B cell (primary cell): ENCODE data around the gene CD55. TPM values are rescaled to one million over a fixed set of nuclear protein-coding genes. Genes with fewer than 3 reads are reported as not detected.

Experiments used
- ATAC-seq: fragments of 200-7000 bp; cut with Tn5 transposase; one replicate; pipeline ENCODE4 v1.10.0; 2021; ENCODE audit warnings: low read depth, mild to moderate bottlenecking, moderate number of reproducible peaks, moderate library complexity
- CTCF ChIA-PET: fragments of 350-600 bp; sonication (Branson Sonifier 250); formaldehyde crosslinking; loops from one replicate; lab custom pipeline; 2021; ENCODE audit warnings: antibody characterized with exemption, inconsistent platforms; lab: Charles Lee
- POLR2A ChIA-PET: fragments of 350-600 bp; sonication (Branson Sonifier 250); formaldehyde crosslinking; loops from one replicate; lab custom pipeline; 2021; ENCODE audit warnings: antibody characterized with exemption; lab: Charles Lee
- DNase-seq: peaks from one replicate; pipeline ENCODE4 v3.0.0; 2013
- H2AFZ ChIP-seq: 2 replicates; pipeline ENCODE4 v1.6.1; 2012; ENCODE audit warnings: mild to moderate bottlenecking, low read depth, low read length; ENCODE audit not compliant: insufficient read depth, poor library complexity, severe bottlenecking
- H3K27ac ChIP-seq, 2 donors: 1 replicate in 1 of 2; 2 replicates in 1 of 2; pipeline ENCODE4 v1.5.1; 2012 to 2013; ENCODE audit warnings: low read length in 2 of 2, mild to moderate bottlenecking in 2 of 2, moderate library complexity in 1 of 2
- H3K27me3 ChIP-seq, 4 experiments: fragments of 200-600 bp in 1 of 4; sonication (generic) in 1 of 4; replicated peaks in 1 of 4; 1 replicate in 2 of 4; 2 replicates in 2 of 4; pipeline versions ENCODE4 v1.6.1 to v1.7.0; 2013 to 2016; ENCODE audit warnings: low read length in 3 of 4, mild to moderate bottlenecking in 2 of 4, mixed read lengths in 1 of 4, moderate library complexity in 1 of 4; ENCODE audit not compliant: insufficient read depth in 4 of 4, control insufficient read depth in 3 of 4; ENCODE audit errors: control extremely low read depth in 1 of 4
- H3K36me3 ChIP-seq, 2 experiments: replicated peaks in 1 of 2; 1 replicate in 1 of 2; 2 replicates in 1 of 2; pipeline versions ENCODE4 v1.6.1 to v1.7.1; 2013; ENCODE audit warnings: low read length in 1 of 2; ENCODE audit not compliant: insufficient read depth in 2 of 2, control insufficient read depth in 1 of 2; ENCODE audit errors: control extremely low read depth in 1 of 2, extremely low read depth in 1 of 2
- H3K4me1 ChIP-seq, 2 donors: fragments of 200-600 bp in 1 of 2; sonication (generic) in 1 of 2; 1 replicate in 1 of 2; 2 replicates in 1 of 2; pipeline versions ENCODE4 v1.5.1 to v1.6.1; 2013 to 2017; ENCODE audit warnings: low read length in 2 of 2; ENCODE audit not compliant: control insufficient read depth in 2 of 2, insufficient read depth in 2 of 2
- H3K4me2 ChIP-seq: replicated peaks from 2 replicates; pipeline ENCODE3; 2012; ENCODE audit warnings: mild to moderate bottlenecking, low read depth, low read length; ENCODE audit not compliant: poor library complexity, severe bottlenecking
- H3K4me3 ChIP-seq, 5 experiments: fragments of 200-600 bp in 1 of 5; sonication (generic) in 1 of 5; 1 replicate in 3 of 5; 2 replicates in 2 of 5; pipeline versions ENCODE4 v1.5.1 to v1.7.0; 2011 to 2016; ENCODE audit warnings: low read length in 4 of 5, mild to moderate bottlenecking in 4 of 5, low read depth in 2 of 5, control low read depth in 1 of 5, moderate library complexity in 1 of 5; ENCODE audit not compliant: insufficient read depth in 1 of 5; ENCODE audit errors: control extremely low read depth in 1 of 5, extremely low read depth in 1 of 5
- H3K79me2 ChIP-seq: fragments of 200-600 bp; sonication (generic); one replicate; pipeline ENCODE4 v1.6.0; 2016; ENCODE audit warnings: low read length; ENCODE audit not compliant: control insufficient read depth, insufficient read depth
- H3K9ac ChIP-seq: fragments of 200-600 bp; sonication (generic); 2 replicates; pipeline ENCODE4 v1.6.1; 2017; ENCODE audit warnings: mild to moderate bottlenecking, low read length, moderate library complexity
- H3K9me3 ChIP-seq, 3 donors: one replicate each; pipeline versions ENCODE4 v1.6.1 to v1.7.1; 2013; ENCODE audit warnings: low read length in 2 of 3; ENCODE audit not compliant: control insufficient read depth in 2 of 3, insufficient read depth in 1 of 3; ENCODE audit errors: control extremely low read depth in 1 of 3
- H4K20me1 ChIP-seq: 2 replicates; pipeline ENCODE4 v1.6.0; 2012; ENCODE audit warnings: mild to moderate bottlenecking, low read length; ENCODE audit not compliant: insufficient read depth, control insufficient read depth, poor library complexity, severe bottlenecking
- H3K27ac Mint-ChIP-seq: one replicate; pipeline ENCODE4 v1.8.0; 2021; ENCODE audit warnings: mixed read lengths
- H3K27me3 Mint-ChIP-seq: one replicate; pipeline ENCODE4 v1.8.0; 2021; ENCODE audit warnings: mixed read lengths
- H3K4me1 Mint-ChIP-seq: one replicate; pipeline ENCODE4 v1.8.0; 2021; ENCODE audit warnings: mixed read lengths
- H3K4me3 Mint-ChIP-seq: one replicate; pipeline ENCODE4 v1.8.0; 2021; ENCODE audit warnings: mixed read lengths
- H3K9me3 Mint-ChIP-seq: one replicate; pipeline ENCODE4 v1.8.0; 2022; ENCODE audit warnings: mixed read lengths; ENCODE audit not compliant: insufficient read depth
- EZH2 ChIP-seq: IDR thresholded peaks from 2 replicates; pipeline ENCODE4 v1.6.1; 2012; ENCODE audit warnings: borderline replicate concordance, low read depth, mild to moderate bottlenecking, moderate library complexity, low read length; ENCODE audit not compliant: insufficient read depth, poor library complexity, severe bottlenecking
- WGBS: methylation state at CpG from one replicate; pipeline ENCODE4 v1.1.5; 2013; ENCODE audit warnings: missing lambda C conversion rate; ENCODE audit not compliant: insufficient coverage; 5-methylcytosine and 5-hydroxymethylcytosine counted together
- intact Hi-C: fragments of 100-400 bp; cut with micrococcal nuclease; formaldehyde crosslinking; loops from one replicate; pipeline ENCODE4 v1.10.0; 2022
- polyA plus RNA-seq: library from polyadenylated mRNA; depleted of rRNA; stranded (reverse); fragments of >200 nt; gene quantifications from 2 replicates; pipeline ENCODE4 v1.2.3, GENCODE V29; 2012
- total RNA-seq, 2 donors: library from RNA; stranded (reverse); fragments of 120-200 nt in 1 of 2; gene quantifications; 1 replicate in 1 of 2; 2 replicates in 1 of 2; pipeline versions ENCODE4 v1.2.3 to v1.2.4, GENCODE V29; 2013 to 2022
- TF ChIP-seq, protein P1 (sequence below): fragments of 200-600 bp; IDR thresholded peaks from one replicate; pipeline ENCODE4 v1.8.0; 2022; ENCODE audit warnings: antibody characterized with exemption, mild to moderate bottlenecking

CD55 gene
- total and polyA plus RNA-seq, 2 donors (not counting 1 experiment from before 2014, with no cell fraction given) = 98.3 to 239 TPM

DNA sequence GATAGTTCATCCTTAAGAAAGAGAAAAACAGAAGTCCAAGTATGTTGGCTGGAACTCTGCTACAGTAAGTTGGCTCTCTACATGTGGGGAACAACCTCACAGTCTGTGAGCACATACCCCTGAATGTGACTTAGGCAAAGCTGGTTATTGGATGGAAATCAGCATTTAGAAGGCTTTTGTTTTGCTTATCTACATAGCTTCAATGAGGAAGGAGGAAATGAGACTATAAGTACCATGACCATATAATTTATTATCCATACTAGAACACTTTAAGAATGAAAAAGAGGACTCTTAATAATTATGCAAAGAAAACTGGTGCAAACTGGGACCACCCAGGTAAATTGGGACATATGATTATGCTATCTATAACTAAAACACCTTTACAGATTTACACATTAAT lies 31.7 kb upstream of the CD55 start:
- Histone ChIP-seq H3K4me3 (no peak overlapping the region), H3K27me3 (no peaks in the 10 kb centered on the region), H3K4me2 (no peak overlapping the region), H3K9ac (no peak overlapping the region), H3K79me2 (no peaks in the 10 kb centered on the region), H3K9me3 (peaks cover 0 to 10% (median 8%) of the 10 kb centered on the region in 3 donors), H3K4me1 (peaks cover 0 to 5% of the 10 kb centered on the region in 2 donors), H3K36me3 (no peaks in the 10 kb centered on the region), H3K27ac (no peak overlapping the region), H4K20me1 (no peaks in the 10 kb centered on the region), H2AFZ (no peak overlapping the region)
- TF ChIP-seq, protein P1, sequence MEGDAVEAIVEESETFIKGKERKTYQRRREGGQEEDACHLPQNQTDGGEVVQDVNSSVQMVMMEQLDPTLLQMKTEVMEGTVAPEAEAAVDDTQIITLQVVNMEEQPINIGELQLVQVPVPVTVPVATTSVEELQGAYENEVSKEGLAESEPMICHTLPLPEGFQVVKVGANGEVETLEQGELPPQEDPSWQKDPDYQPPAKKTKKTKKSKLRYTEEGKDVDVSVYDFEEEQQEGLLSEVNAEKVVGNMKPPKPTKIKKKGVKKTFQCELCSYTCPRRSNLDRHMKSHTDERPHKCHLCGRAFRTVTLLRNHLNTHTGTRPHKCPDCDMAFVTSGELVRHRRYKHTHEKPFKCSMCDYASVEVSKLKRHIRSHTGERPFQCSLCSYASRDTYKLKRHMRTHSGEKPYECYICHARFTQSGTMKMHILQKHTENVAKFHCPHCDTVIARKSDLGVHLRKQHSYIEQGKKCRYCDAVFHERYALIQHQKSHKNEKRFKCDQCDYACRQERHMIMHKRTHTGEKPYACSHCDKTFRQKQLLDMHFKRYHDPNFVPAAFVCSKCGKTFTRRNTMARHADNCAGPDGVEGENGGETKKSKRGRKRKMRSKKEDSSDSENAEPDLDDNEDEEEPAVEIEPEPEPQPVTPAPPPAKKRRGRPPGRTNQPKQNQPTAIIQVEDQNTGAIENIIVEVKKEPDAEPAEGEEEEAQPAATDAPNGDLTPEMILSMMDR = no peak
- no peak for TF ChIP-seq EZH2
- H3K27ac Mint-ChIP-seq = no peak overlapping the region
- peaks cover 3% of the 10 kb centered on the region for H3K27me3 Mint-ChIP-seq
- DNase-seq = no peak
- CTCF ChIA-PET = interaction anchor here (1.2 kb wide), 1 partner anchor 9 kb away, joined by 4 read pairs; no protein-coding TSS in a partner anchor
- H3K9me3 Mint-ChIP-seq = peaks cover 6% of the 10 kb centered on the region
- H3K4me3 Mint-ChIP-seq = no peak overlapping the region
- POLR2A ChIA-PET = no interaction called here
- peaks cover 6% of the 10 kb centered on the region for H3K4me1 Mint-ChIP-seq
- intact Hi-C loops = no loop called here
- ATAC-seq = no peak

DNA sequence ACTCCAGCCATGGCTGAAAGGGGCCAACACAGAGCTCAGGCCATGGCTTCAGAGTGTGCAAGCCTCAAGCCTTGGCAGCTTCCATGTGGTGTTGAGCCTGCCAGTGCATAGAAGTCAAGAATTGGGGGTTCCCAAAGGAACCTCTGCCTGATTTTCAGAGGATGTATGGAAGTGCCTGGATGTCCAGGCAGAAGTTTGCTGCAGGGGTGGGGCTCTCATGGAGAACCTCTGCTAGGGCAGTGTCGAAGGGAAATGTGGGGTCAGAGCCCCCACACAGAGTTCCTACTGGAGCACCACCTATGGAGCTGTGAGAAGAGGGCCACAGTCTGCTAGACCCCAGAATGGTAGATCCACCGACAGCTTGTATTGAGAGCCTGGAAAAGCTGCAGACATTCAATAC lies 29.8 kb upstream of the CD55 start:
- H2AFZ ChIP-seq = no peak overlapping the region
- WGBS = 85% methylated on average over 1 of the region's 2 CpGs
- CTCF ChIA-PET = no interaction called here
- no peak overlapping the region for H3K4me3 ChIP-seq
- POLR2A ChIA-PET = no interaction called here
- TF ChIP-seq, protein P1 = no peak
- no peak for TF ChIP-seq EZH2
- no peak overlapping the region for H3K4me2 ChIP-seq
- H3K4me1 Mint-ChIP-seq = peaks cover 5% of the 10 kb centered on the region
- peaks cover 0 to 5% of the 10 kb centered on the region in 2 donors for H3K4me1 ChIP-seq
- H4K20me1 ChIP-seq = no peaks in the 10 kb centered on the region
- H3K27ac Mint-ChIP-seq = no peak overlapping the region
- intact Hi-C loops = no loop called here
- H3K36me3 ChIP-seq = no peaks in the 10 kb centered on the region
- H3K9me3 ChIP-seq = peaks cover 0 to 10% (median 8%) of the 10 kb centered on the region in 3 donors
- peaks cover 6% of the 10 kb centered on the region for H3K9me3 Mint-ChIP-seq
- H3K27me3 Mint-ChIP-seq = peaks cover 3% of the 10 kb centered on the region
- DNase-seq (no peak), ATAC-seq (no peak)
- H3K27me3 ChIP-seq = no peaks in the 10 kb centered on the region
- H3K9ac ChIP-seq = no peak overlapping the region
- no peak overlapping the region for H3K4me3 Mint-ChIP-seq
- no peak overlapping the region for H3K27ac ChIP-seq
- no peaks in the 10 kb centered on the region for H3K79me2 ChIP-seq
